ENCODE results near the gene TMED7. TPM values are rescaled to one million over a fixed set of nuclear protein-coding genes. Genes with fewer than 3 reads are reported as not detected.

Gene TMED7
- total RNA-seq, 2 donors from 2014 or later, result 82.1 to 98.9 TPM

Other genes starting within 250 kb of the TMED7 start
- gene FEM1C, start 81.3 kb downstream of the TMED7 start, total RNA-seq, result 10 to 100 TPM; 25.6 to 32.8 TPM
- 1 to 10 TPM; 7.7 to 7.9 TPM for gene TICAM2, start 23.6 kb downstream of the TMED7 start, total RNA-seq
- gene CDO1, start 190.6 kb upstream of the TMED7 start, total RNA-seq, result 1 to 10 TPM; 4.1 to 6.4 TPM
- gene ATG12, start 215.5 kb upstream of the TMED7 start, total RNA-seq, result 10 to 100 TPM; 41.2 to 42.0 TPM
- gene AP3S1, start 215.9 kb upstream of the TMED7 start, total RNA-seq, result 10 to 100 TPM; 91.0 to 92.1 TPM